OCI-LY7 (cell line): ENCODE results near the gene PTEN. TPM values are rescaled to one million over a fixed set of nuclear protein-coding genes. Genes with fewer than 3 reads are reported as not detected.

Experiments used
- BruUV-seq: library from RNA; stranded (reverse); fragments of 400-500 nt; replicated peaks from 2 replicates; lab custom pipeline; 2021; lab: Mats Ljungman, UMichigan
- CTCF ChIA-PET: fragments of 300-600 bp; sonication (Branson Sonifier 250); formaldehyde crosslinking; loops from one replicate; lab custom pipeline; 2022; ENCODE audit warnings: antibody characterized with exemption; ENCODE audit not compliant: unreplicated experiment; lab: Charles Lee
- POLR2A ChIA-PET: fragments of 300-600 bp; sonication (Branson Sonifier 250); formaldehyde crosslinking; loops from one replicate; lab custom pipeline; 2022; ENCODE audit warnings: antibody characterized with exemption; lab: Charles Lee
- DNase-seq: peaks from one replicate; pipeline ENCODE4 v3.0.0-alpha.2; 2015; ENCODE audit warnings: low spot score
- H2AFZ ChIP-seq: fragments of 200-600 bp; sonication (generic), shearing (Covaris generic); 2 replicates; pipeline ENCODE4 v1.6.1; 2014; ENCODE audit warnings: mild to moderate bottlenecking, antibody characterized with exemption, low read length, moderate library complexity
- H3K27ac ChIP-seq: fragments of 200-600 bp; sonication (generic); 2 replicates; pipeline ENCODE4 v1.5.1; 2014; ENCODE audit warnings: mixed run types, low read depth, mild to moderate bottlenecking, moderate library complexity, low read length, inconsistent platforms; ENCODE audit not compliant: poor library complexity, severe bottlenecking
- H3K36me3 ChIP-seq: fragments of 200-600 bp; sonication (generic); 2 replicates; pipeline ENCODE4 v1.6.1; 2014; ENCODE audit warnings: mild to moderate bottlenecking, antibody characterized with exemption, low read length, moderate library complexity, mixed read lengths; ENCODE audit not compliant: insufficient read depth
- H3K4me1 ChIP-seq: fragments of 200-600 bp; sonication (generic); 2 replicates; pipeline ENCODE4 v1.5.1; 2014; ENCODE audit warnings: mild to moderate bottlenecking, low read length; ENCODE audit not compliant: insufficient read depth, poor library complexity, severe bottlenecking
- H3K4me2 ChIP-seq: fragments of 200-600 bp; sonication (generic); 2 replicates; pipeline ENCODE4 v1.6.1; 2014; ENCODE audit warnings: mild to moderate bottlenecking, low read length
- H3K4me3 ChIP-seq: fragments of 200-600 bp; sonication (generic); 2 replicates; pipeline ENCODE4 v1.5.1; 2014; ENCODE audit warnings: mild to moderate bottlenecking, low read depth, low read length; ENCODE audit not compliant: poor library complexity, severe bottlenecking
- H3K79me2 ChIP-seq: fragments of 200-600 bp; sonication (generic); 2 replicates; pipeline ENCODE4 v1.6.1; 2016; ENCODE audit warnings: low read depth, mild to moderate bottlenecking, low read length, moderate library complexity, mixed read lengths; ENCODE audit not compliant: insufficient read depth
- H3K9me2 ChIP-seq: fragments of 200-600 bp; sonication (generic); 2 replicates; pipeline ENCODE4 v1.6.1; 2016; ENCODE audit warnings: mild to moderate bottlenecking, low read length, mixed read lengths; ENCODE audit not compliant: insufficient read depth
- H3K9me3 ChIP-seq: fragments of 200-600 bp; sonication (generic); 2 replicates; pipeline ENCODE4 v1.6.1; 2014; ENCODE audit warnings: mild to moderate bottlenecking, mixed run types, low read length, mixed read lengths
- H4K20me1 ChIP-seq: fragments of 200-600 bp; sonication (generic); 2 replicates; pipeline ENCODE4 v1.6.1; 2014; ENCODE audit warnings: mild to moderate bottlenecking, antibody characterized with exemption, low read length, moderate library complexity, mixed read lengths; ENCODE audit not compliant: insufficient read depth
- EZH2phosphoT487 ChIP-seq: fragments of 200-600 bp; sonication (generic); IDR thresholded peaks from 2 replicates; pipeline ENCODE4 v1.6.1; 2018; ENCODE audit warnings: low read depth, borderline replicate concordance, mild to moderate bottlenecking, mixed run types, antibody characterized with exemption, low read length, moderate library complexity, mixed read lengths
- intact Hi-C: fragments of 100-400 bp; cut with micrococcal nuclease; formaldehyde crosslinking; loops from one replicate; pipeline ENCODE4 v1.10.0; 2022; ENCODE audit not compliant: unreplicated experiment
- total RNA-seq, 2 experiments: library from RNA; depleted of rRNA in 1 of 2; stranded (reverse); fragments of >200 nt in 1 of 2; shearing (Covaris generic) in 1 of 2; gene quantifications; 2 replicates each; pipeline ENCODE4 v1.2.3, GENCODE V29; 2014 to 2022
- TF ChIP-seq, protein P1 (sequence below): fragments of 200-600 bp; sonication (generic); conservative IDR thresholded peaks from 2 replicates; pipeline ENCODE4 v1.5.1; 2014; ENCODE audit warnings: mild to moderate bottlenecking, antibody characterized with exemption, low read length, moderate library complexity, mixed read lengths

The PTEN gene
- total RNA-seq, 2 experiments from 2014 or later = 135 to 173 TPM

DNA sequence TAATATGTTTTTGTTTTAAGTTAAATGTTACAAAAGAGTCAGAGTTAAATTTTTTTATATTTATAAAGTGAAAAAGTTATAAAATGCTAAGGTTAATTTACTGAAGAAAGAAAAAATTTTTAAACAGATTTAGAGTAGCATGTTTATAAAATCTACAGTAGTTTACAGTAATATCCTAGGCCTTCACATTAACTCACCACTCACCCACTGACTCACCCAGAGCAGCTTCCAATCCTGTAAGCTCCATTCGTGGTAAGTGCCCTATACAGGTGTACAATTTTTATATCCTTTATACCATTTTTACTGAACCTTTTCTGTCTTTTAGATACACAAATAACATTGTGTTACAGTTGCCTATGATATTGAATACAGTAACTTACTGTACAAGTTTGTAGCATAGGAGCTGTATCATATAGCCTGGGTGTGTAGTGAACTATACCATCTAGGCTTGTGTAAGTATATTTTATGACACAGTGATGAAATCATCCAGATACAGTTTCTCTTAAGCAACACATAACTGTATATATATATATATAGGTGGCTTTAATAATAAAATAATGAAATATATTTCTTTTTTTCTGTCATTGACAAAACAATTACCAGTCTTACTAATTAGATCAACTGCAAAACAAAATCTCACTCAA lies 79.6 kb downstream of the PTEN start:
- Histone ChIP-seq H3K9me3 (no peaks in the 10 kb centered on the region), H3K4me1 (no peaks in the 10 kb centered on the region), H2AFZ (no peak overlapping the region), H3K9me2 (no peaks in the 10 kb centered on the region), H4K20me1 (no peaks in the 10 kb centered on the region), H3K27ac (no peak overlapping the region), H3K36me3 (peaks cover 86% of the 10 kb centered on the region), H3K79me2 (peaks cover 20% of the 10 kb centered on the region; the same call in 1 of the 2 replicates), H3K4me2 (no peak overlapping the region), H3K4me3 (no peak overlapping the region)
- BruUV-seq = no TSS peak
- no peak for TF ChIP-seq EZH2phosphoT487
- TF ChIP-seq, protein P1, sequence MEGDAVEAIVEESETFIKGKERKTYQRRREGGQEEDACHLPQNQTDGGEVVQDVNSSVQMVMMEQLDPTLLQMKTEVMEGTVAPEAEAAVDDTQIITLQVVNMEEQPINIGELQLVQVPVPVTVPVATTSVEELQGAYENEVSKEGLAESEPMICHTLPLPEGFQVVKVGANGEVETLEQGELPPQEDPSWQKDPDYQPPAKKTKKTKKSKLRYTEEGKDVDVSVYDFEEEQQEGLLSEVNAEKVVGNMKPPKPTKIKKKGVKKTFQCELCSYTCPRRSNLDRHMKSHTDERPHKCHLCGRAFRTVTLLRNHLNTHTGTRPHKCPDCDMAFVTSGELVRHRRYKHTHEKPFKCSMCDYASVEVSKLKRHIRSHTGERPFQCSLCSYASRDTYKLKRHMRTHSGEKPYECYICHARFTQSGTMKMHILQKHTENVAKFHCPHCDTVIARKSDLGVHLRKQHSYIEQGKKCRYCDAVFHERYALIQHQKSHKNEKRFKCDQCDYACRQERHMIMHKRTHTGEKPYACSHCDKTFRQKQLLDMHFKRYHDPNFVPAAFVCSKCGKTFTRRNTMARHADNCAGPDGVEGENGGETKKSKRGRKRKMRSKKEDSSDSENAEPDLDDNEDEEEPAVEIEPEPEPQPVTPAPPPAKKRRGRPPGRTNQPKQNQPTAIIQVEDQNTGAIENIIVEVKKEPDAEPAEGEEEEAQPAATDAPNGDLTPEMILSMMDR = no peak
- intact Hi-C loops = no loop called here
- ChIA-PET POLR2A (interaction anchor here (0.6 to 1.6 kb wide), 4 partner anchors 16 to 343 kb away, joined by 3 to 5 read pairs (median 3); no protein-coding TSS in a partner anchor), CTCF (interaction anchor here (0.8 kb wide), 1 partner anchor 17 kb away, joined by 3 read pairs; no protein-coding TSS in a partner anchor)
- DNase-seq = no peak

DNA sequence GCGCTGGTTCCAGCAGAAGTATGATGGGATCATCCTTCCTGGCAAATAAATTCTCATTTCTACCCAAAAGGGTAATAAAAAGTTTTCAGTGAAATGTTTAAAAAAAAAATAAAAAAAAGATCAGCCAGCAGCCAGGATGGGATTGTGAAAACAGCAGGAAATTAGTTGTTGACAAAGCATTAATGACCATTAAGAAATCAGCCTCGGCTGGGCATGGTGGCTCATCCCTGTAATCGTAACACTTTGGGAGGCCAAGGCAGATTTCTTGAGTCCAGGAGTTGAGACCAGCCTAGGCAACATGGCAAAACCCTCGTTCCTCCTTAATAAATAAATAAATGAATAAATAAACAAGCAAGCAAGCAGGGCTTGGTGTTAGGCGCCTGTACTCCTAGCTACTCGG lies 82.6 kb downstream of the PTEN start:
- peaks cover 10% of the 10 kb centered on the region; the same call in 1 of the 2 replicates for H3K79me2 ChIP-seq
- peaks cover 79% of the 10 kb centered on the region for H3K36me3 ChIP-seq
- H3K27ac ChIP-seq = no peak overlapping the region
- no TSS peak for BruUV-seq
- CTCF ChIA-PET = no interaction called here
- POLR2A ChIA-PET = no interaction called here
- no peak overlapping the region for H3K4me3 ChIP-seq
- no peak overlapping the region for H3K4me2 ChIP-seq
- no peaks in the 10 kb centered on the region for H3K9me3 ChIP-seq
- no peaks in the 10 kb centered on the region for H4K20me1 ChIP-seq
- no peak for TF ChIP-seq EZH2phosphoT487
- TF ChIP-seq, protein P1 = no peak
- no peak overlapping the region for H2AFZ ChIP-seq
- no peak for DNase-seq
- intact Hi-C loops = no loop called here
- no peaks in the 10 kb centered on the region for H3K4me1 ChIP-seq
- no peaks in the 10 kb centered on the region for H3K9me2 ChIP-seq

DNA sequence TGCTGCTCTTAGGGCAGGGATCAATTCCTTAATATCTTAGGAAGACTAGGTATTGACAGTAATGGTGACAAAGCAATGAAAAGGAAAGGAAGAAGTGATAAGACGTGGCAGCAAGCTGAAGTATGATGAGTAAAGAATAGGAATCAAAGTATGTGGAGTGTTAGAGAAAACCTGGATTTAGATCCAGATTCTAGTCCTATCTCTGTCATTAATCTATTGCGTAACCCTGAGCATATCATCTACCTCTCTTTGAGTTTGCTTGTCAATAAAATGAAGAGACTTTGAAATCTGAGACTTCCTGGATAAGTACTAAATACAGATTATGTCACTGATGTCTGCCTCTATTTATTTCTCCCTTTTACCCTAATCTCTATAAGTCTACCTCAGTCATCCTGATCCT lies 89.2 kb downstream of the PTEN start:
- no peaks in the 10 kb centered on the region for H3K9me3 ChIP-seq
- H3K4me2 ChIP-seq = no peak overlapping the region
- no peak overlapping the region for H3K4me3 ChIP-seq
- ChIA-PET CTCF (no interaction called here), POLR2A (interaction anchor here (1.3 kb wide), 1 partner anchor 10 kb away, joined by 3 read pairs; no protein-coding TSS in a partner anchor)
- intact Hi-C loops = no loop called here
- no peaks in the 10 kb centered on the region for H4K20me1 ChIP-seq
- no peaks in the 10 kb centered on the region for H3K9me2 ChIP-seq
- peaks cover 15% of the 10 kb centered on the region; the same call in 1 of the 2 replicates for H3K79me2 ChIP-seq
- no peaks in the 10 kb centered on the region for H3K4me1 ChIP-seq
- BruUV-seq = no TSS peak
- H3K27ac ChIP-seq = no peak overlapping the region
- no peak overlapping the region for H2AFZ ChIP-seq
- peaks cover 81% of the 10 kb centered on the region for H3K36me3 ChIP-seq
- TF ChIP-seq EZH2phosphoT487 = no peak
- TF ChIP-seq, protein P1 = no peak
- no peak for DNase-seq
